ENCODE results near the gene HS6ST3. TPM values are rescaled to one million over a fixed set of nuclear protein-coding genes. Genes with fewer than 3 reads are reported as not detected.

Gene HS6ST3
- total RNA-seq, 4 donors from 2014 or later = 0.97 to 2.2 (median 2.0) TPM

GRCh38 chr13:96816261-96816660, 726.4 kb downstream of the HS6ST3 start:
- DNase-seq (peak; percentile 45 to 67), ATAC-seq (peak; percentile 97 to 98)
- in situ Hi-C loops (cut with MboI; ENCODE audit: low sequenced_read_pairs in 4 of 4) (loop anchor here in 1 of 4 donors (25.0 kb wide), 1 partner anchor 804 kb away; no protein-coding TSS in a partner anchor), intact Hi-C loops (cut with DNase I; ENCODE audit: low total_unique reads) (loop anchor here (5.0 to 10.0 kb wide), 2 partner anchors 594 to 761 kb away; partner anchors contain the start of gene UGGT2)
- Histone ChIP-seq H3K36me3 (no peaks in the 10 kb centered on the region), H3K4me3 (no peak overlapping the region), H3K27me3 (no peaks in the 10 kb centered on the region), H3K4me1 (peaks cover 0 to 4% of the 10 kb centered on the region in 2 donors), H3K27ac (peak overlapping the region; percentile 54 to 76 (median 68)), H3K9me3 (no peaks in the 10 kb centered on the region)
- TF ChIP-seq CTCF (IDR thresholded peaks at IDR 0.05 in 4 of 5, conservative IDR thresholded peaks at IDR 0.05 in 1 of 5) (no peak), POLR2A (IDR thresholded peaks at IDR 0.05) (no peak)

- H3K27me3 ChIP-seq = no peaks in the 10 kb centered on the region
- TF ChIP-seq CTCF (IDR thresholded peaks at IDR 0.05 in 4 of 5, conservative IDR thresholded peaks at IDR 0.05 in 1 of 5) (no peak), POLR2A (IDR thresholded peaks at IDR 0.05) (no peak)
- in situ Hi-C loops (cut with MboI; ENCODE audit: low sequenced_read_pairs in 4 of 4) (loop anchor here in 1 of 4 donors (25.0 kb wide), 1 partner anchor 805 kb away; no protein-coding TSS in a partner anchor), intact Hi-C loops (cut with DNase I; ENCODE audit: low total_unique reads) (loop anchor here (1.0 to 10.0 kb wide), 3 partner anchors 595 to 797 kb away; partner anchors contain the start of gene UGGT2)
- peaks cover 0 to 4% of the 10 kb centered on the region in 2 donors for H3K4me1 ChIP-seq
- no peak for DNase-seq
- no peaks in the 10 kb centered on the region for H3K36me3 ChIP-seq
- H3K9me3 ChIP-seq = no peaks in the 10 kb centered on the region
- peak in 1 of 2 donors; percentile 11 for ATAC-seq
- no peak overlapping the region for H3K4me3 ChIP-seq
- peak overlapping the region in 3 of 4 donors; percentile 54 to 76 (median 69) for H3K27ac ChIP-seq
Observed at GRCh38 chr13:96816874-96817273, 727.0 kb downstream of the HS6ST3 start.

DNA sequence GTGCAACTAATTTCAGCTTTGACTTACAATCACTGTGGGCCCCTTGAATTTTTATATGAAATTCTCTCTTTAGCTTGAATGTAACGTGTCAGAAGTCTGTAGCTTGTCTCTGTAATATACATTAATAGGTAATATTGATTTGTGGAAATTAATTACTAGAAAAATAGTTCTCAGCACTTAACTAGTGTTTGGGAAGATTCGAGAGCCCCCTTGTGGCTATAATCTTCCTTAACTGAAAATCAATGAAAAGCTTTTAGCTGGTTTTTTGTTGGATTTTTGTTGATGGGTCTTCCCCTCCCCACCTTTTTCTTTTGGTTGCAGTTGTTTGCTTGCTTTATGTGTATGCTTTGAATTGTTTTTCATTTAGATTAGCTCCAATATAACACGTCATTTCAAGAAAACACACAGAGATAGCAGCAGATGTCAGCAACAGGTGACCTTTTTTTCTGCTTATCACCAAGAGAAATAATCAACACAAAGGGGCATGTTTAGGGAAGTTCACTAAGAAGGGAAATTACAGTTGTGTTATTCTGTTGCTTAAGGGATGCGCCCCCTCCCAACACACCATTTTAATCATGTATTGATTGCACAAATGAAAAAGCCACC, 727.5 kb downstream of the HS6ST3 start:
- intact Hi-C loops (cut with DNase I; ENCODE audit: low total_unique reads) (loop anchor here (1.0 to 10.0 kb wide), 3 partner anchors 595 to 797 kb away; partner anchors contain the start of gene UGGT2), in situ Hi-C loops (cut with MboI; ENCODE audit: low sequenced_read_pairs in 4 of 4) (loop anchor here in 1 of 4 donors (25.0 kb wide), 1 partner anchor 805 kb away; no protein-coding TSS in a partner anchor)
- H3K9me3 ChIP-seq = no peaks in the 10 kb centered on the region
- no peaks in the 10 kb centered on the region for H3K27me3 ChIP-seq
- TF ChIP-seq CTCF (IDR thresholded peaks at IDR 0.05 in 4 of 5, conservative IDR thresholded peaks at IDR 0.05 in 1 of 5) = peak in 4 of 5 experiments; percentile 23 to 52 (median 48)
- TF ChIP-seq POLR2A (IDR thresholded peaks at IDR 0.05) = no peak
- H3K4me1 ChIP-seq = peaks cover 0 to 4% of the 10 kb centered on the region in 2 donors
- no peak for ATAC-seq
- no peak for DNase-seq
- no peak overlapping the region for H3K4me3 ChIP-seq
- no peaks in the 10 kb centered on the region for H3K36me3 ChIP-seq
- H3K27ac ChIP-seq = no peak overlapping the region

DNA sequence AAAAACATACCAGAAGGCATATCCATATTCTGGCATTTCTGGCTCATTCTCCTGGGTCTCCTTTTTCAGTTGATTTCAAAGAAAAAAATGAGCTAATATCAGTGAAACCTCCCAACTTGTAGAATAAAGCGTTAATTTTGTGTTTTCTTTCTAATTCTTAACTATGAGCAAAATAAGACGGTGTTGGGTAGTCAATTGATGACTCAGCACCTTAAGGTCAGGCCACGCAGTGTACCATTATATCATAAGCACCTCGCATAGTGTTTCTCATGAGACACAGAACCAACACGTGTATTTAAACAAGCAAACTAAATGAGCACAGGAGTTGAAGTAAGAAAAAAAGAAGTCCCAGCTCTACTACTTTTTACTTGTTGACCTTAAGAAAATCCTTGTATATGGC, 729.5 kb downstream of the HS6ST3 start:
- intact Hi-C loops (cut with DNase I; ENCODE audit: low total_unique reads) (loop anchor here (5.0 to 10.0 kb wide), 2 partner anchors 597 to 765 kb away; partner anchors contain the start of gene UGGT2), in situ Hi-C loops (cut with MboI; ENCODE audit: low sequenced_read_pairs in 4 of 4) (loop anchor here in 1 of 4 donors (25.0 kb wide), 1 partner anchor 807 kb away; no protein-coding TSS in a partner anchor)
- H3K27ac ChIP-seq = no peak overlapping the region
- TF ChIP-seq CTCF (IDR thresholded peaks at IDR 0.05 in 4 of 5, conservative IDR thresholded peaks at IDR 0.05 in 1 of 5) (no peak), POLR2A (IDR thresholded peaks at IDR 0.05) (no peak)
- H3K27me3 ChIP-seq = no peaks in the 10 kb centered on the region
- H3K4me3 ChIP-seq = no peak overlapping the region
- DNase-seq = no peak
- no peaks in the 10 kb centered on the region for H3K9me3 ChIP-seq
- peaks cover 0 to 4% of the 10 kb centered on the region in 2 donors for H3K4me1 ChIP-seq
- ATAC-seq = no peak
- H3K36me3 ChIP-seq = no peaks in the 10 kb centered on the region
